HFFc6 (cell line): ENCODE data around the gene RNF115. TPM values are rescaled to one million over a fixed set of nuclear protein-coding genes. Genes with fewer than 3 reads are reported as not detected.
"Not testable (repeated sequence)": the region's sequence is repeated elsewhere in the genome, so short reads cannot be mapped to it uniquely, and the experiment has no call there.

ENCODE experiments used
- DNase-seq: peaks from one replicate; pipeline ENCODE4 v3.0.0-alpha.2; 2018
- H3K27ac Mint-ChIP-seq: 2 replicates; pipeline ENCODE4 v1.8.0; 2020; ENCODE audit warnings: mild to moderate bottlenecking, mixed read lengths
- H3K27me3 Mint-ChIP-seq: 2 replicates; pipeline ENCODE4 v1.8.0; 2021; ENCODE audit warnings: mild to moderate bottlenecking, moderate library complexity, mixed read lengths; ENCODE audit not compliant: insufficient read depth
- H3K36me3 Mint-ChIP-seq: 2 replicates; pipeline ENCODE4 v1.8.0; 2021; ENCODE audit warnings: low read depth, mixed read lengths
- H3K4me1 Mint-ChIP-seq: 2 replicates; pipeline ENCODE4 v1.8.0; 2020; ENCODE audit warnings: low read depth, mixed read lengths
- H3K4me3 Mint-ChIP-seq: 2 replicates; pipeline ENCODE4 v1.8.0; 2020; ENCODE audit warnings: mild to moderate bottlenecking, moderate library complexity, mixed read lengths
- H3K9me3 Mint-ChIP-seq: 2 replicates; pipeline ENCODE4 v1.8.0; 2020; ENCODE audit warnings: mild to moderate bottlenecking, mixed read lengths
- total RNA-seq, 6 experiments: library from RNA; stranded (reverse); fragmentation: NEBNext Ultra II Directional; extraction: Animal tissue kit (Norgen Biotek cat#: 25700); gene quantifications; 2 replicates in 1 of 6; 3 replicates in 5 of 6; pipeline ENCODE4 v1.2.3, GENCODE V29; 2021
- TF ChIP-seq, protein P1 (sequence below): fragments of 200-600 bp; sonication (generic); IDR thresholded peaks from 2 replicates; pipeline ENCODE4 v1.5.0; 2021; ENCODE audit warnings: antibody characterized with exemption, mild to moderate bottlenecking

RNF115 gene
- total RNA-seq, 6 experiments from 2014 or later: 14.0 to 23.0 (median 21.2) TPM

DNA sequence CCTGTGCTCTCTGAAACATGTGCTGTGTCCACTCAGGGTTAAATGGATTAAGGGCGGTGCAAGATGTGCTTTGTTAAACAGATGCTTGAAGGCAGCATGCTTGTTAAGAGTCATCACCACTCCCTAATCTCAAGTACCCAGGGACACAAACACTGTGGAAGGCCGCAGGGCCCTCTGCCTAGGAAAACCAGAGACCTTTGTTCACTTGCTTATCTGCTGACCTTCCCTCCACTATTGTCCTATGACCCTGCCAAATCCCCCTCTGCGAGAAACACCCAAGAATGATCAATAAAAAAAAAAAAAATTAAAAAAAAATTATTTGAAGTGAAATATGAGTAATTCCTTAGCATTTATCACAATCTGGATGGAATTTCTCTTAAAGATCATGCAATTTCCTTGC, 58.8 kb downstream of the RNF115 start:
- not testable (repeated sequence) for DNase-seq, H3K9me3 Mint-ChIP-seq, H3K27me3 Mint-ChIP-seq, H3K4me3 Mint-ChIP-seq
- Mint-ChIP-seq H3K4me1 (peaks cover 11% of the 10 kb centered on the region), H3K27ac (peak overlapping the region; percentile 61; the same call in 1 of the 2 replicates), H3K36me3 (peaks cover 30% of the 10 kb centered on the region)

DNA sequence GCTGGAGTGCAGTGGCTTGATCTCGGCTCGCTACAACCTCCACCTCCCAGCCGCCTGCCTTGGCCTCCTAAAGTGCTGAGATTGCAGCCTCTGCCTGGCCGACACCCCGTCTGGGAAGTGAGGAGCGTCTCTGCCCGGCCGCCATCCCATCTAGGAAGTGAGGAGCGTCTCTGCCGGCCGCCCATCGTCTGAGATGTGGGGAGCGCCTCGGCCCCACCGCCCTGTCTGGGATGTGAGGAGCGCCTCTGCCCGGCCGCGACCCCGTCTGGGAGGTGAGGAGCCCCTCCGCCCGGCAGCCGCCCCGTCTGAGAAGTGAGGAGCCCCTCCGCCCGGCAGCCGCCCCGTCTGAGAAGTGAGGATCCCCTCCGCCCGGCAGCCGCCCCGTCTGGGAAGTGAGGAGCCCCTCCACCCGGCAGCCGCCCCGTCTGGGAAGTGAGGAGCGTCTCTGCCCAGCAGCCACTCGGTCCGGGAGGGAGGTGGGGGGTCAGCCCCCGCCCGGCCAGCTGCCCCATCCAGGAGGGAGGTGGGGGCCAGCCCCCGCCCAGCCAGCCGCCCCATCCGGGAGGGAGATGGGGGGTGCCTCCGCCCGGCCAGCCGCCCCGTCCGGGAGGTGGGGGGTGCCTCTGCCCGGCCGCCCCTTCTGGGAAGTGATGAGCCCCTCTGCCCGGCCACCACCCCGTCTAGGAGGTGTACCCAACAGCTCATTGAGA, 59.5 kb downstream of the RNF115 start:
- not testable (repeated sequence) for DNase-seq, H3K4me3 Mint-ChIP-seq, H3K9me3 Mint-ChIP-seq, H3K27me3 Mint-ChIP-seq, H3K27ac Mint-ChIP-seq
- Mint-ChIP-seq H3K36me3 (peaks cover 36% of the 10 kb centered on the region), H3K4me1 (peaks cover 17% of the 10 kb centered on the region)

DNA sequence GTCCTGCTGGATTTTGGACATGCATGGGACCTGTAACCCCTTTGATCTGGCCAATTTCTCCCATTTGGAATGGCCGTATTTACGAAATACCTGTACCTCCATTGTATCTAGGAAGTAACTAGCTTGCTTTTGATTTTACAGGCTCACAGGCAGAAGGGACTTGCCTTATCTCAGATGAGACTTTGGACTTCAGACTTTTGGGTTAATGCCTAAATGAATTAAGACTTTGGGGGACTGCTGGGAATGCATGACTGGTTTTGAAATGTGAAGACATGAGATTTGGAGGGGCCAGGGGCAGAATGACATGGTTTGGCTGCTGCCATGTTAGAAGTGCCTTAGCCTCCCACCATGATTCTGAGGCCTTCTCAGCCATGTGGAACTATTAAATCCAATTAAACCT, 61.9 kb downstream of the RNF115 start:
- not testable (repeated sequence) for H3K27me3 Mint-ChIP-seq, H3K9me3 Mint-ChIP-seq, DNase-seq, H3K4me3 Mint-ChIP-seq, H3K27ac Mint-ChIP-seq
- H3K4me1 Mint-ChIP-seq: peaks cover 41% of the 10 kb centered on the region
- peaks cover 54% of the 10 kb centered on the region for H3K36me3 Mint-ChIP-seq

DNA sequence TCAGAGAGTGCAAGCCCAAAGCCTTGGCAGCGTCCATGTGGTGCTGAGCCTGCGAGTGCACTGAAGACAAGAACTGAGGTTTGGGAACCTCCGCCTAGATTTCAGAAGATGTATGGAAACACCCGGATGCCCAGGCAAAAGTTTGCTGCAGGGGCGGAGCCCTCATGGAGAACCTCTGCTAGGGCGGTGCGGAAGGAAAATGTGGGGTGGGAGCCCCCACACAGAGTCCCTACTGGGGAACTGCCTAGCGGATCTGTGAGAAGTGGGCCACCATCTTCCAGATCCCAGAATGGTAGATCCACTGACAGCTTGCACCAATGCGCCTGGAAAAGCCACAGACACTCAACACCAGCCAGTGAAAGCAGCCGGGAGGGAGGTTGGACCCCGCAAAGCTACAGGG, 62.4 kb downstream of the RNF115 start:
- not testable (repeated sequence) for DNase-seq, H3K27ac Mint-ChIP-seq, H3K4me3 Mint-ChIP-seq, H3K27me3 Mint-ChIP-seq, H3K9me3 Mint-ChIP-seq
- Mint-ChIP-seq H3K4me1 (peaks cover 43% of the 10 kb centered on the region), H3K36me3 (peaks cover 55% of the 10 kb centered on the region)

DNA sequence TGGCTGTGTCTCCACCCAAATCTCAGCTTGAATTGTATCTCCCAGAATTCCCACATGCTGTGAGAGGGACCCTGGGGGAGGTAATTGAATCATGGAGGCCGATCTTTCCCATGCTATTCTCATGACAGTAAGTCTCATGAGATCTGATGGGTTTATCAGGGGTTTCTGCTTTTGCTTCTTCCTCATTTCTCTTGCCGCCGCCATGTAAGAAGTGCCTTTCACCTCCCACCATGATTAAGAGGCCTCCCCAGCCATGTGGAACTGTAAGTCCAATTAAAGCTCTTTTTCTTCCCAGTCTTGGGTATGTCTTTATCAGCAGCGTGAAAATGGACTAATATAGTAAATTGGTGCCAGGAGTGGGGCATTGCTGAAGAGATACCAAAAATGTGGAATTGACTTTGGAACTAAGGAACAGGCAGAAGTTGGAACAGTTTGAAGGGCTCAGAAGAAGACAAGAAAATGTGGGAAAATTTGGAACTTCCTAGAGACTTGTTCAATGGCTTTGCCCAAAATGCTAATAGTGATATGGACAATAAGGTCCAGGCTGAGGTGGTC, 63.4 kb downstream of the RNF115 start:
- H3K4me3 Mint-ChIP-seq, H3K27me3 Mint-ChIP-seq, H3K27ac Mint-ChIP-seq, DNase-seq, H3K9me3 Mint-ChIP-seq: not testable (repeated sequence)
- Mint-ChIP-seq H3K36me3 (peaks cover 62% of the 10 kb centered on the region), H3K4me1 (peaks cover 36% of the 10 kb centered on the region)

DNA sequence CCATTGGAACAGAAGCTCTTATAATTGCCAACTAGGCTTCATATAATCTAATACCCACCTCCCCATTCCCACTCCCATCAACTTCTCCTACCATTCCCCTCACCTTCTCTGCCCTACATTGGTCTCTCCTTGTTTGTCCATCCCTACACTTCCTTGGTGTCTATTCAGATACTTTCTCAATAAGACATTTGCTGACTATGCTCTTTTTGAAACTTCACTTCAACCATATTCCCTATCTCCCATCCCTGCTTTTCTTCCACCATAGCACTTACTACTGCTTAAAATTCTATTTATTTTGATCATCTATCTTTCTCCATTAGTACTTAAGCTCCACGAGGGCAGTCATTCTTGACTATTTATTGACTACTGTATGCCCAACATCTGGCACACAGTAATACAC, 64.2 kb downstream of the RNF115 start:
- TF ChIP-seq, protein P1, sequence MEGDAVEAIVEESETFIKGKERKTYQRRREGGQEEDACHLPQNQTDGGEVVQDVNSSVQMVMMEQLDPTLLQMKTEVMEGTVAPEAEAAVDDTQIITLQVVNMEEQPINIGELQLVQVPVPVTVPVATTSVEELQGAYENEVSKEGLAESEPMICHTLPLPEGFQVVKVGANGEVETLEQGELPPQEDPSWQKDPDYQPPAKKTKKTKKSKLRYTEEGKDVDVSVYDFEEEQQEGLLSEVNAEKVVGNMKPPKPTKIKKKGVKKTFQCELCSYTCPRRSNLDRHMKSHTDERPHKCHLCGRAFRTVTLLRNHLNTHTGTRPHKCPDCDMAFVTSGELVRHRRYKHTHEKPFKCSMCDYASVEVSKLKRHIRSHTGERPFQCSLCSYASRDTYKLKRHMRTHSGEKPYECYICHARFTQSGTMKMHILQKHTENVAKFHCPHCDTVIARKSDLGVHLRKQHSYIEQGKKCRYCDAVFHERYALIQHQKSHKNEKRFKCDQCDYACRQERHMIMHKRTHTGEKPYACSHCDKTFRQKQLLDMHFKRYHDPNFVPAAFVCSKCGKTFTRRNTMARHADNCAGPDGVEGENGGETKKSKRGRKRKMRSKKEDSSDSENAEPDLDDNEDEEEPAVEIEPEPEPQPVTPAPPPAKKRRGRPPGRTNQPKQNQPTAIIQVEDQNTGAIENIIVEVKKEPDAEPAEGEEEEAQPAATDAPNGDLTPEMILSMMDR: no peak
- Mint-ChIP-seq H3K4me3 (no peak overlapping the region), H3K36me3 (peaks cover 65% of the 10 kb centered on the region), H3K27me3 (no peaks in the 10 kb centered on the region; the same call in 1 of the 2 replicates), H3K4me1 (peaks cover 33% of the 10 kb centered on the region), H3K9me3 (peaks cover 6% of the 10 kb centered on the region; the same call in 1 of the 2 replicates), H3K27ac (peak overlapping the region; percentile 15; the same call in 1 of the 2 replicates)
- no peak for DNase-seq

DNA sequence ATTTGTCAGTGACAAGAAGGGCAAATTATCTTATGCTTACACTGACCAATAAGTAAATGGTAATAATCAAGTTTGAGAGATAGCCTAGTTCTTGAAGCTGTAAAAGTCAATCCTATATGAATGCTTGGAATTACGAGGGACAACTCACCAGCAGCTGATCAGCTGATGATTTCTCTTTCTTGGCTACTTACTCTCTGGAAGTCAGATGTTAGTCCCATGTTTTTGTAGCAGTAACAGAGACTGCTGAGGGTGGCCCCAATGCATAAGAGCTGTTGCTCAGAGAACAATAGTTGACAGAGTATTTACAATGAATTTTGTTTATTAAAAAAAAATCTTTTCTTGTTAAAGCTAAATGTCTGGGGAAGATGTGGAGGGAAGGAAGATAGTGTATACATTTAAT, 65.3 kb downstream of the RNF115 start:
- H3K27me3 Mint-ChIP-seq: no peaks in the 10 kb centered on the region; the same call in 1 of the 2 replicates
- no peak overlapping the region for H3K4me3 Mint-ChIP-seq
- TF ChIP-seq, protein P1: no peak
- H3K9me3 Mint-ChIP-seq: peaks cover 6% of the 10 kb centered on the region; the same call in 1 of the 2 replicates
- H3K27ac Mint-ChIP-seq: no peak overlapping the region
- H3K4me1 Mint-ChIP-seq: peaks cover 39% of the 10 kb centered on the region
- DNase-seq: no peak
- H3K36me3 Mint-ChIP-seq: peaks cover 69% of the 10 kb centered on the region

DNA sequence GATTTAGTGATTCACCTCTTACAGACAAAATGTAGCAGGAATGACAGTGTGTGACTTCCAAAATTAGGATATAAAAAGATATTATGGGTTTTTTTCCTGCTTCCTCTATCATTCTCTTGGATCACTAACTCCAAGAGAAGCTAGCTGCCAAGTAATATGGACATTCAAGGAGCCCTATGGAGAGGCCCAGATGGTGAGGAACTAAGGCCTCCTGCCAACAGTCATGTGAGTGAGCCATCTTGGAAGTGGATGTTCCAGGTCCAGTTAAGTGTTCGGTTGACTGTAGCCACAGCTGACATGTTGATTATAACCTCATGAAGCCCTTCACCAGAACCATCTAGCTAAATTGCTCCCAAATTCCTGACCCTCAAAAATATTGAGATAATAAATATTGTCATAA, 65.8 kb downstream of the RNF115 start:
- TF ChIP-seq, protein P1: no peak
- no peak for DNase-seq
- Mint-ChIP-seq H3K27ac (peak overlapping the region; percentile 19), H3K27me3 (no peaks in the 10 kb centered on the region; the same call in 1 of the 2 replicates), H3K9me3 (peaks cover 6% of the 10 kb centered on the region; the same call in 1 of the 2 replicates), H3K4me3 (no peak overlapping the region), H3K36me3 (peaks cover 69% of the 10 kb centered on the region), H3K4me1 (peaks cover 42% of the 10 kb centered on the region)
